K562 (cell line): ENCODE results near the gene SH3BGR. TPM values are rescaled to one million over a fixed set of nuclear protein-coding genes. Genes with fewer than 3 reads are reported as not detected.

ENCODE experiments used
- ARID1B ChIP-seq: fragments of 450-650 bp; IDR thresholded peaks from 2 replicates; pipeline ENCODE4 v1.6.1; 2016; ENCODE audit warnings: antibody characterized with exemption, mild to moderate bottlenecking, inconsistent platforms
- BDP1 ChIP-seq: IDR thresholded peaks from 3 replicates; pipeline ENCODE4 v1.6.1; 2011; ENCODE audit not compliant: insufficient read length, insufficient read depth
- CBX1 ChIP-seq: sonication (generic); IDR thresholded peaks from 2 replicates; pipeline ENCODE4 v1.6.1; 2016; ENCODE audit warnings: antibody characterized with exemption, low read depth, mild to moderate bottlenecking
- CHD2 ChIP-seq: IDR thresholded peaks from 2 replicates; pipeline ENCODE4 v1.6.1; 2011; ENCODE audit warnings: low read depth, low read length
- CLOCK ChIP-seq: fragments of 250-450 bp; sonication (Bioruptor Pico); IDR thresholded peaks from 2 replicates; pipeline ENCODE4 v1.4.0; 2020; ENCODE audit warnings: mild to moderate bottlenecking, moderate library complexity, borderline replicate concordance
- CUX1 ChIP-seq: fragments of 200-800 bp; sonication (Bioruptor generic); IDR thresholded peaks from 2 replicates; pipeline ENCODE4 v1.6.1; 2016; ENCODE audit warnings: missing genetic modification characterization, missing compliant biosample characterization
- E2F5 ChIP-seq: sonication (generic); formaldehyde crosslinking; IDR thresholded peaks from 2 replicates; pipeline ENCODE4 v1.8.0; 2022; ENCODE audit warnings: mild to moderate bottlenecking, missing genetic modification reagents
- FOXA3 ChIP-seq, 2 experiments: fragments of 450-650 bp in 1 of 2; sonication (generic) in 1 of 2; formaldehyde crosslinking; IDR thresholded peaks in 1 of 2; conservative IDR thresholded peaks in 1 of 2; 2 replicates each; pipeline versions ENCODE4 v1.4.0 to v1.8.0; 2020 to 2022; ENCODE audit warnings: mild to moderate bottlenecking in 2 of 2, missing genetic modification reagents in 1 of 2
- KLF16 ChIP-seq: IDR thresholded peaks from 2 replicates; pipeline ENCODE4 v1.6.1; 2016; ENCODE audit warnings: antibody characterized with exemption
- LARP7 ChIP-seq: fragments of 450-650 bp; IDR thresholded peaks from 2 replicates; pipeline ENCODE4 v1.6.1; 2016
- MIER1 ChIP-seq: fragments of 450-650 bp; IDR thresholded peaks from 2 replicates; pipeline ENCODE4 v1.6.1; 2016; ENCODE audit warnings: antibody characterized with exemption, mild to moderate bottlenecking, low read depth
- PHF20 ChIP-seq: fragments of 450-650 bp; IDR thresholded peaks from 2 replicates; pipeline ENCODE4 v1.6.1; 2018; ENCODE audit not compliant: partially characterized antibody
- PTBP1 ChIP-seq: fragments of 200-400 bp; formaldehyde crosslinking; IDR thresholded peaks from 2 replicates; pipeline ENCODE4 v1.6.1; 2017; ENCODE audit warnings: low read depth, low read length
- RBM14 ChIP-seq: fragments of 200-400 bp; formaldehyde crosslinking; IDR thresholded peaks from 2 replicates; pipeline ENCODE4 v1.6.1; 2018; ENCODE audit warnings: low read depth, mild to moderate bottlenecking, low read length, moderate library complexity, borderline replicate concordance; ENCODE audit not compliant: insufficient read depth
- RBM15 ChIP-seq: fragments of 200-400 bp; formaldehyde crosslinking; IDR thresholded peaks from 2 replicates; pipeline ENCODE4 v1.6.1; 2018; ENCODE audit warnings: mild to moderate bottlenecking, low read length, moderate library complexity; ENCODE audit not compliant: insufficient read depth
- SIX5 ChIP-seq, 2 experiments: IDR thresholded peaks; 2 replicates each; pipeline ENCODE4 v1.6.1; 2011; ENCODE audit warnings: low read length in 2 of 2, borderline replicate concordance in 1 of 2, low read depth in 1 of 2, mild to moderate bottlenecking in 1 of 2, moderate library complexity in 1 of 2; ENCODE audit not compliant: insufficient read depth in 1 of 2
- TRIM24 ChIP-seq, 2 experiments: fragments of 450-650 bp; IDR thresholded peaks; 2 replicates each; pipeline ENCODE4 v1.6.1; 2016
- ZFP30 ChIP-seq: fragments of 250-450 bp; sonication (Bioruptor Pico); IDR thresholded peaks from 2 replicates; pipeline ENCODE4 v1.8.0; 2022; ENCODE audit warnings: moderate library complexity, mild to moderate bottlenecking, inconsistent platforms, borderline replicate concordance
- ZNF444 ChIP-seq: fragments of 250-450 bp; sonication (Bioruptor Pico); IDR thresholded peaks from 2 replicates; pipeline ENCODE4 v1.4.0; 2020; ENCODE audit warnings: mild to moderate bottlenecking, moderate library complexity
- polyA plus RNA-seq, 8 experiments: library from polyadenylated mRNA; depleted of rRNA in 4 of 8; stranded (reverse) in 5 of 8; unstranded in 3 of 8; fragments of >200 nt; fragmentation: Nextera tagmentation in 2 of 8; fragmentation: Illumina TruSeq in 1 of 8; extraction: Ambion mirVana in 2 of 8; extraction: Trizol in 1 of 8; gene quantifications; 2 replicates each; pipeline versions ENCODE4 v1.2.1 to v1.2.3, GENCODE V29; 2011 to 2014; ENCODE audit warnings: inconsistent platforms in 1 of 8, missing spikeins in 1 of 8
- total RNA-seq, 7 experiments: library from RNA; depleted of rRNA in 6 of 7; stranded (reverse); fragments of >200 nt in 6 of 7; fragmentation: Illumina TruSeq in 2 of 7; extraction: Trizol in 2 of 7; gene quantifications; 2 replicates each; pipeline versions ENCODE4 v1.2.1 to v1.2.3, GENCODE V29; 2011 to 2021; ENCODE audit warnings: low replicate concordance in 1 of 7

SH3BGR gene
- total and polyA plus RNA-seq, 9 of the 15 experiments (the other 6 are each of a cell fraction or from before 2014, with no cell fraction given): 6.6 to 42.9 (median 25.6) TPM

GRCh38 chr21:39445321-39446269, 6.2 kb upstream of the SH3BGR start, which contains the start of gene LCA5L (continued):
- TF ChIP-seq CLOCK (CRISPR knock-in tag) (no peak), CBX1 (no peak), RBM15 (no peak), ZNF444 (0 out of 2 replicates have a peak, but pooled peaks have one; percentile 7), ARID1B (peak; percentile 48), CUX1 (CRISPR knock-in tag) (no peak), TRIM24 (IDR thresholded peaks at IDR 0.05) (no peak), ZFP30 (no peak), CHD2 (peak; percentile 75), SIX5 (IDR thresholded peaks at IDR 0.05; ENCODE audit: borderline replicate concordance in 1 of 2, insufficient read depth in 1 of 2, low read depth in 1 of 2, low read length in 2 of 2) (0 out of 4 replicates have a peak, but pooled peaks of 1 of the 2 experiments have one; percentile 19), PTBP1 (no peak), PHF20 (no peak), RBM14 (no peak), KLF16 (no peak), E2F5 (CRISPR knock-in tag) (no peak), BDP1 (no peak), FOXA3 (CRISPR knock-in tag; conservative IDR thresholded peaks at IDR 0.05 in 1 of 2, IDR thresholded peaks at IDR 0.05 in 1 of 2) (0 out of 4 replicates have a peak, but pooled peaks of 1 of the 2 experiments have one; percentile 42), LARP7 (no peak), MIER1 (no peak)
